Astrocyte of the cerebellum (primary cell): ENCODE data around the gene CCDC191.

Experiments
- DNase-seq: peaks from one replicate; pipeline ENCODE4 v3.0.0-alpha.2; 2011; ENCODE audit warnings: low read depth
- H3K4me3 ChIP-seq: 2 replicates; pipeline ENCODE4 v1.5.1; 2011; ENCODE audit warnings: mild to moderate bottlenecking, low read depth, low read length, moderate library complexity
- in situ Hi-C: cut with HindIII; loops from 2 replicates; pipeline ENCODE4 v1.10.0; 2017; ENCODE audit warnings: low sequenced_read_pairs
- TF ChIP-seq, protein P1 (sequence below): IDR thresholded peaks from 2 replicates; pipeline ENCODE4 v1.5.1; 2012; ENCODE audit warnings: low read length, low read depth, moderate library complexity, mild to moderate bottlenecking; ENCODE audit errors: missing control alignments

Gene CCDC191

DNA sequence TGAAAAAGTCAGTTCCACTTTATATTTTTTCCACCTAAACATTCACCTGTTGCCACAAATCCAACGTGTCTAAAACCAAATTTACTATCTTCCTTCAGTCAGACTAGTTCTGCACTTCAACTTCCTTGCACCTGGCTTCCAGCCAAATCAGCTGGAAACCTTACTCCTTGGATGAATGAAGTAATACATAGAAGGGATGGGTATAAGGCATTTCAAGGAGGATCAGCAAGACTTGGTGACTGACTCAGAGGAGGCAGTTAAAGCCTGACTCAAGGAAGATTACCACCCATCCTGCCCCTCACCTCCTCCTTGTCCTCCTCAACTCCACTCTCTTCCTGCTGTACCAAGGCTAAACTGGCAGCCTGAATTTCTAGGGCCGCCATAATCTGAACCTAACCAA, 37.3 kb upstream of the CCDC191 start:
- DNase-seq = peak; percentile 53
- H3K4me3 ChIP-seq = no peak overlapping the region
- TF ChIP-seq, protein P1, sequence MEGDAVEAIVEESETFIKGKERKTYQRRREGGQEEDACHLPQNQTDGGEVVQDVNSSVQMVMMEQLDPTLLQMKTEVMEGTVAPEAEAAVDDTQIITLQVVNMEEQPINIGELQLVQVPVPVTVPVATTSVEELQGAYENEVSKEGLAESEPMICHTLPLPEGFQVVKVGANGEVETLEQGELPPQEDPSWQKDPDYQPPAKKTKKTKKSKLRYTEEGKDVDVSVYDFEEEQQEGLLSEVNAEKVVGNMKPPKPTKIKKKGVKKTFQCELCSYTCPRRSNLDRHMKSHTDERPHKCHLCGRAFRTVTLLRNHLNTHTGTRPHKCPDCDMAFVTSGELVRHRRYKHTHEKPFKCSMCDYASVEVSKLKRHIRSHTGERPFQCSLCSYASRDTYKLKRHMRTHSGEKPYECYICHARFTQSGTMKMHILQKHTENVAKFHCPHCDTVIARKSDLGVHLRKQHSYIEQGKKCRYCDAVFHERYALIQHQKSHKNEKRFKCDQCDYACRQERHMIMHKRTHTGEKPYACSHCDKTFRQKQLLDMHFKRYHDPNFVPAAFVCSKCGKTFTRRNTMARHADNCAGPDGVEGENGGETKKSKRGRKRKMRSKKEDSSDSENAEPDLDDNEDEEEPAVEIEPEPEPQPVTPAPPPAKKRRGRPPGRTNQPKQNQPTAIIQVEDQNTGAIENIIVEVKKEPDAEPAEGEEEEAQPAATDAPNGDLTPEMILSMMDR = no peak
- in situ Hi-C loops = no loop called here

DNA sequence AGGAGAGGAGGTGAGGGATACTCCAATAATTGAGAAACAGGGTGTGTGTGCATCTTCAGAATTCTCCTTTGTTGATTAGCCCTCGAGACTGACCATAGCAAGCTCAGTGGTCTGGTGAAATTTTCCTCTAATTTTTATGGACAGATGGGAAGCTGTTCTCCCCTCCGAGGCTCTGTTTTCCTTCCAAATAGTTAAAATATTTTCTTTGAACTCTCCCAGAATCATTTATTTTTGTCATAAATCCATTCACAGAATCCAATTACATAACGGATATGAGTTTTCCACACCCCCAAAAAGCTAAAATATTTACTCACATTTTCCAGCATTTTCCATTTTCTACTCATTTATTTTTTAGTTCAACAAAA, 36.7 kb upstream of the CCDC191 start:
- DNase-seq = no peak
- H3K4me3 ChIP-seq = no peak overlapping the region
- TF ChIP-seq, protein P1 = no peak
- in situ Hi-C loops = no loop called here

DNA sequence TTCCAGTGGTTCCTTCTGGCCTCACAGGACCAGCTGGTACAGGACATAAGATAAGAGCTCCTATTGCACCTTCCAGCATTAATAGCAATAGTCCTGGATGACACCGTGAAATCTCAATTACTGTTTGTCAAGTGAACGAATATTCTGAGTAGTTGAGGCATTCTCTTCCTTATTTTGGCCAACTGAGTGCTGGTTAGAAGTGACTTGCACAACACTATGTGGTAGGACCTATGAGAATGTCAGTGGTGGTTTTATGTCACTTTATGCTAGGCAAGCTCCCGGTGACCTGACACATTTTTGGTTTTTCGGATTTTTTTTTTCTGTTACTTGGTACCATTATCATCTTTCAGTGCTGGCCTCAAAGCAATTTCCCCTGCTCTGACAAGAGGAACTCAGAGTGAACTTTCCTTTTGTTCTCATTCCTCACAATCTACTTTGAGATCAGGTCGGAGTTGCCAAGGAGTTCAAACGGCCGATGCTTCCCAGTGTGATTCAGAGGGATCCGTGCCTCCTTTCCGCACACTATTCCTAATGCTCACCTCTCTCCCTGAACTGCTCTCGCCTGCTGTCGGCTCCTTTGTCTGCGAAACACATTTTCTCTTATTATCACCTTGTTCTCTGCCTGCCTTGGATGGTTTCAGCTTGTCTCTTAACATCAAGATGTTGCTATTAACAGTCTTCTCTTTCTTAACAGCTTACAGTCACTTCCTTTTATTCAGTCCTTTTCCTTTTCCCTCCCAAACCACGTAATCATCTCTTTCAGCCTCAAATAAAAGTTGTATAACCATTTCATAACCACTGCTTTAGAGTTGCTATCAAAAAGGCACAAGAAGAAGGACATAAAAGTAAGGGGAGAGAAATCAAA, 36.1 kb upstream of the CCDC191 start:
- in situ Hi-C loops = no loop called here
- TF ChIP-seq, protein P1 = no peak
- DNase-seq = no peak
- H3K4me3 ChIP-seq = no peak overlapping the region

DNA sequence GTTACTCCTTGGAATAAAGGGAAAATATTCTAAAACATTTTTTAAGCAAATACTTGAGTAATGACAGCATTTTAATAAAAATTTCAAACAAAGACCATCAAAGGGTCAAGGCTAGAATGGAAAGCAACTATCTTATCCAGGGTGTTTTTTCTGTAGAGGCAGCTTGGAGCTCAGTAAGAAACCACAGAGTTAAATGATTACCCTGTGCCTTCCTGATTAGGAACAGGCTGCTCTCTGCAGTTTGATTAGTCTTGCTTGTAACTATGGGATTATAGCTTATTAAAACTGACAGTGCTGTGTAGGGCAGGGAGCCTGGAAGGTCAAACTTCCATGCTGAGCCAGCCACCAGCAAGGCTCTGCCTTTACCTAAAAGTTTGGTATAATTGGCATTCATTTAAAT, 33.3 kb upstream of the CCDC191 start:
- no peak for DNase-seq
- H3K4me3 ChIP-seq = no peak overlapping the region
- in situ Hi-C loops = no loop called here
- TF ChIP-seq, protein P1 = no peak

DNA sequence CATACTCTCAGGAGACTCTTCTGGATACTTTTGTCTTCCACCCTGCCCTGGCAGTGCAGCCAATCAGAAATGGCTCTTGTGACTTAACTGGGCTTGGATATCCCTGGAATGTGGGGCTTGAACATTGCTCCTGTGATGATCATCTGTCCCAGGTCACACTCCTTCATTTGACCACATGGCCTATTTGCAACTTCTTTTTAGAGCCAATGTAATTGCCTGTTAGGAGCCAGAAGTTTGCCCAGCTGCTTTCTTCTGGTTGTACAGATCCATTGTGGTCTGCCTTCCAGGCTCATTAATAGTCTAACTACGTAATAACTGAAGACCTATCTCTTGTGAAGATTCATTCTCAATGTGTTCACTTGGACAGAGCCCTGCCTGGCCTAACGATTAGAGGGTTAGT, 30.0 kb upstream of the CCDC191 start:
- no peak overlapping the region for H3K4me3 ChIP-seq
- DNase-seq = no peak
- TF ChIP-seq, protein P1 = no peak
- in situ Hi-C loops = no loop called here

DNA sequence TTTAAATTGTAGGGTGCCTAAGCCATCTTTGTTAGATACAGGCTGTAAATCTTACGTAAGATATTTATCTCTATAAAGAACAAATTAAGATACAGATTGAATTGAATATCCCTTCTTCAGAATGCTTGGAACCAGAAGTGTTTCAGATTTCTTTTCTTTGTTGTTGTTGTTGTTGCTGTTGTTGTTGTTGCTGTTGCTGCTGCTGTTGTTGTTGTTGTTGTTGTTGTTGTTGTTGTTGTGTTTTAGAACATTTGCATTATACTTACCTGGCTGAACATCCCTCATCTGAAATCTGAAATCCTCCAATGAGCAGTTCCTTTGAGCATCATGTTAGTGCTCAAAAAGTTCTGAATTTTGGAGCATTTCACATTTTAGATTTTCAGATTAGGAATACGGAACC, 26.8 kb upstream of the CCDC191 start:
- no peak for DNase-seq
- no peak overlapping the region for H3K4me3 ChIP-seq
- TF ChIP-seq, protein P1 = no peak
- in situ Hi-C loops = no loop called here

DNA sequence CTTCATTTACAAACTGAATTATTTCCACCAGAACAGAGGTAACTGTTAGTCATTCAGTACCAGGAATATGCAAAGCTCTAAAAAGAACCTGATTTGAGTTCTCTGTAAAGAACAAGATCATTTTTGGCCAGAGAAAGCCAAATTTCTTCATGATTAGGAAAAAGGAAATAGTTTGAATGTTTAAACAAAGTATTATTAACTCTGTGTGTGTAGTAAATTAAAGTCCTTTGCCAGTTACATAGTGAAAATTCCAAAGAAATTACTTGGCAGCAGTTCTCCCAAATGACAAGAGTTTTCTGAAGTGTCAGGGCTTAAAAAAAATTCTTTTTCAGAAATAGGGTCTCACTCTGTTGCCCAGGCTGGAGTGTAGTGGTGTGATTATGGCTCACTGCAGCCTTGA, 24.7 kb upstream of the CCDC191 start:
- TF ChIP-seq, protein P1 = no peak
- in situ Hi-C loops = no loop called here
- H3K4me3 ChIP-seq = no peak overlapping the region
- DNase-seq = no peak
